HG03139 (cell line): ENCODE results near the gene REC8.

Experiments used
- ATAC-seq: cut with Tn5 transposase; IDR thresholded peaks from one replicate; pipeline ENCODE4 v1.9.1; 2021; ENCODE audit not compliant: unreplicated experiment

Gene REC8

DNA sequence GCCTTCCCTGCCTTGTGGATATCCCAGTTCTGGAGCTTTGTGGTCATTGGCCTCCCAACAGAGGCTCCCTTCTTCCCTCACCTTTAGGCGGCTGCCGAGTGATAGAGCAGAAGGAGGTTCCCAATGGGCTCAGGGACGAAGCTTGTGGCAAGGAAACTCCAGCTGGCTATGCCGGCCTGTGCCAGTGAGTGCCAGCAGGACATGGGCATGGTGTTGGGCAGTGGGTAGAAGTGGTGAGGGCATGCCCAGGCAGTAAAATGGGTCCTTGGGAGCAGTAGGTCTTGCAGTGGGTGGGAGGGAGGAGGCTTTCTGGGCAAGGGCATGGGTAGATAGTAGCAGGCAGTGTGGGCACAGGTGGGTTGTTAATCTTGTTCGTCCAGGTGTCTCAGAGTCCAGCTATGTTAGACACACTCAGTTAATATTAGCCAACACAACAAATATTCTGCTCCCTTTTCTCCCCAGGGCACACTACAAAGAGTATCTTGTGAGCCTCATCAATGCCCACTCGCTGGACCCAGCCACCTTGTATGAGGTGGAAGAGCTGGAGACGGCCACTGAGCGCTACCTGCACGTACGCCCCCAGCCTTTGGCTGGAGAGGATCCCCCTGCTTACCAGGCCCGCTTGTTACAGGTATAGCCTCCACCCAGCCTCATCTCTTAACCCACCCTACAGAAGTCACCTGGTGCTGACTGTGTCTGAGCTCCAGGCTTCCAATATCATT is 11.9 kb upstream of the REC8 start:
- no peak for ATAC-seq

DNA sequence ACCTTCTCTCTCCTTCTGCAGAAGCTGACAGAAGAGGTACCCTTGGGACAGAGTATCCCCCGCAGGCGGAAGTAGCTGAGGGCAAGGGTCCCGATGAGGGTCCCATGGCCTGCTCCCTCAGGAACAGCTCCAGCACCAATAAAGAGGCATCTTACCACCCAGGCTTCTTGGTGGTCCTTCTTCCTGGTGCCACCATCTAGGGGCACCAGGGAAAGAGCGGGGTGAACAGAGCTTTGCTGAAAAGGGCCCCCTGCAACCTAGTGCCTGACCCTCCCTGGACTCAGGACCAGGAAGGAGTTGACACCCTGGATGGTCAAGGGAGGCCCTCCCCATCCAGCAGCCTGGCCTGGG is 11.4 kb upstream of the REC8 start:
- ATAC-seq, result no peak

DNA sequence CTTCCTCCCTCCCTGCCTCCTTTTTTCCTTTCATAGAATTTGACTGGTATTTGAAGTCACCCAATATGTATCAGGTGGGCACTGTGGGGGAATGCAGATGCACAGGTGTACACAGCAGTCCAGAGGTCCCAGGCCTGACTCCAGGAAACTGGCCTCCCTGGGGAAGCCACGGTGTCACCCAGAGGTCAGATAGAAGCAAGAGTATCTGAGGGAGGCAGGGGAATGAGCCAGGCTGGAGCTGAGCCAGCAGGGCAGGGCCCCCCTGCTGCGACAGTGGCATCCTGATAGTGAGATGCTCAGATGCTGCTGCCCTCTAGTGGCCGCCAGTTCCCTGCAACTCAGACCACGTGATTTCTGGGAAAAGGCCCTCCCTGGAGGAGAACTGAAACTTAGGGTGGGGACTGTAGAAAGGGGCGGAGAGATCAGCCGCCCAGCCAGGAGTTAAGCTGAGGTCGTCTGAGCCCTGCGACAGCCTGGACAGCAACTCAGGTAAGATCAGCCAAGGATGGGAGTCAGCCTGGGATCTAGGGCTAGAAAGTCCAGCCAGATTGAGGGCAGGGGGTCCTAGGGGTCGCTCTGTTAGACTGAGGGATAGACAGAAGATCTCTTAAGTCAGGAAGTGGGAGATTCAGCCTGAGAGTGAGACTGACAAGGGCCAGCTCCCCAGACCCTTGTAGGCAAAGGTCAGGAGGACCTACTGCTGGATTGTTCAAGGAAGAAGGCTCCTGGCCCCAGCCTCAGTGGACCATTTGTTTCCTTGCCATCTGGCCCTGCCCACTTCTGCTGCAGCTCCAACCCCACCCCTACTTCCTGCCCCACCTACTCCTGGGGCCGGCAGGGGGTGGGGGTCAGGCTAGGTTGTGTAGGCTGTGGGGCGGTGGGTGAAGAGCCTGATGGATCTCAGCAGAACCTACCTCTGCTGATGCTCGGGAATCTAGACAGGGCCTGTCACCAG is 10.8 kb upstream of the REC8 start, which contains the start of gene IRF9:
IRF9 (plus strand) TSS at position 416 of the 955 bp plus-strand sequence. CDS start 880 bp downstream, outside the sequence.
- ATAC-seq, result peak; percentile 68

DNA sequence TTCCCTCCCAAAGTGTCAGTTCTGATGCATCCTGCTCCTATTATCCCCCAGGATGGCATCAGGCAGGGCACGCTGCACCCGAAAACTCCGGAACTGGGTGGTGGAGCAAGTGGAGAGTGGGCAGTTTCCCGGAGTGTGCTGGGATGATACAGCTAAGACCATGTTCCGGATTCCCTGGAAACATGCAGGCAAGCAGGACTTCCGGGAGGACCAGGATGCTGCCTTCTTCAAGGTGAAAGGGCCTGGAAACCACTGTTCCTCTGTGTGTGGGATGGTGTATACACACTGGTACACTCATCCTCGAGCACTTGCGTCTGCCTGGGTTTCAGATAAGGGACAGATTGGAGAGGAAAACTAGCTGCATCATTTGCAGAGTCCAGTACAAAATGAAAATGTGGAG is 9.8 kb upstream of the REC8 start:
- ATAC-seq, result no peak

DNA sequence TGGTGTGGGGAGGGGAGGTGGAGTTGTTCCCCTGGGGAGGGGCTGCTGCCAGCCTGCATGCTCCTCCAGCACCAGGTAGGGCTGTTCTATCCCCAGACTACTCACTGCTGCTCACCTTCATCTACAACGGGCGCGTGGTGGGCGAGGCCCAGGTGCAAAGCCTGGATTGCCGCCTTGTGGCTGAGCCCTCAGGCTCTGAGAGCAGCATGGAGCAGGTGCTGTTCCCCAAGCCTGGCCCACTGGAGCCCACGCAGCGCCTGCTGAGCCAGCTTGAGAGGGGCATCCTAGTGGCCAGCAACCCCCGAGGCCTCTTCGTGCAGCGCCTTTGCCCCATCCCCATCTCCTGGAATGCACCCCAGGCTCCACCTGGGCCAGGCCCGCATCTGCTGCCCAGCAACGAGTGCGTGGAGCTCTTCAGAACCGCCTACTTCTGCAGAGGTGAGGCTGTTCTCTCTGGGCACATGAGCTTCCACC is 7.3 kb upstream of the REC8 start:
- ATAC-seq, result no peak

DNA sequence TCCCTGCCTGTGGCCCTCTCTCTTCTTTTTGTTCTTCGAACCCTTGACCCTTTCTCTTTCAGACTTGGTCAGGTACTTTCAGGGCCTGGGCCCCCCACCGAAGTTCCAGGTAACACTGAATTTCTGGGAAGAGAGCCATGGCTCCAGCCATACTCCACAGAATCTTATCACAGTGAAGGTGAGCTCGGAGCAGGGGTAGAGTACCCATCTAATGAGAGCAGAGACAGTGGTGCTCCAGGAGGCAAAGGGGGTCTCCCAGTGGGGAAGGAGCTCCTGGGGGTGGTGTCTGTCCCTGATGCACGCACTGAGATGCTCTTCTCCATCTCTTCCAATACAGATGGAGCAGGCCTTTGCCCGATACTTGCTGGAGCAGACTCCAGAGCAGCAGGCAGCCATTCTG is 6.1 kb upstream of the REC8 start:
- no peak for ATAC-seq

DNA sequence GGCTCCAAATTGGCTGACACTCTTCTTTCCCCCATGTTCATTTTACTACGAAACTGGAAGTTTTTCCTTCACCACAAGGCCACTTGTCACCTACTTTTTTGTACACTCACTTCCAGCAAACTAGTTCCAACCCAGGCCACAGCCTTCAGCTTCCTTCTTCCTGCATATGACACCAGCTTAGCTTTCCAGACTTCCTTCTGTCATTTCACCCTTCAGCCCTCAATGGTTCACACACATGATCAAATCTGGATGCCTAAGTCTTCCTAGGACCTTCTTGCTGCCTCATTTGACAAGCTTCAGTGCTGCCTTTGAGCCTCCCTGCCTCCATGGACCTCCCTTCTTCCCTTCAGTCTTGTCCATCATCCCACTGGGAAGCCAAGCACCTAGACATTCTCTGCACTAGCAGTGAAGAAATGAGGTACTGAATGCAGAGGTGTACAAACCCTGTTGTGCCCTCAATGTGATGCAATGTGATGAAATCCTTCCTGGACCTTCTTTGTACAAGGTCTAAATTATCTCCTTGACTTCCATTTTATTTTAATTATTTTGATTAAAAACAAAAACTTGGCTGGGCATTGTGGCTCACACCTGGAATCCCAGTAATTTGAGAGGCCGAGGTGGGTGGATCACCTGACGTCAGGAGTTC is 4.3 kb upstream of the REC8 start:
- no peak for ATAC-seq

DNA sequence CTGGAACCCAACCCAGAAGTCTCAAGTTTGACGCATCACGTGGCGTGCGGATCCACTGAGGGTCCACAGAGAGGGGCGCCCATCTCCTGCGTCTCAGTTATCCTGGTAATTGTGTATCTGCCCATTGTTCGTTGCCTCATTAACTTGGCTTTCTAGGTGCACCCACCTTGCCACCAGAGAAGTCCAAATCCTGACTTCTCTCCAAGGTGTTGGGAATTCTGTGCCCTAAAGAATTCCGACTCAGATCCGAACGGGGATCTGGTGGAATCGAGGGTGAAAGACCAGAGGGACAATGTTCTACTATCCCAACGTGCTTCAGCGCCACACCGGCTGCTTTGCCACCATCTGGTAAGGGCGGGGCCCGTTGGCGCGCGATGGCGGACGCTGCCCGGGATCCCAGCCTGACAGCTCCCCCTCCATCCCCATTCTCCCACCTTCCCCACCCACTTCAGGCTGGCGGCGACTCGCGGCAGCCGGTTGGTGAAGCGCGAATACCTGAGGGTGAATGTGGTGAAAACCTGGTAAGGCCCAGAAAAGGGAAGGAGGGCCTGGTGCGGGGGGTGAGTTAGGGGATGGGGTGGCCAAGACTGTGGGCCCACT is 481 bp downstream of the REC8 start:
- ATAC-seq, result no peak

DNA sequence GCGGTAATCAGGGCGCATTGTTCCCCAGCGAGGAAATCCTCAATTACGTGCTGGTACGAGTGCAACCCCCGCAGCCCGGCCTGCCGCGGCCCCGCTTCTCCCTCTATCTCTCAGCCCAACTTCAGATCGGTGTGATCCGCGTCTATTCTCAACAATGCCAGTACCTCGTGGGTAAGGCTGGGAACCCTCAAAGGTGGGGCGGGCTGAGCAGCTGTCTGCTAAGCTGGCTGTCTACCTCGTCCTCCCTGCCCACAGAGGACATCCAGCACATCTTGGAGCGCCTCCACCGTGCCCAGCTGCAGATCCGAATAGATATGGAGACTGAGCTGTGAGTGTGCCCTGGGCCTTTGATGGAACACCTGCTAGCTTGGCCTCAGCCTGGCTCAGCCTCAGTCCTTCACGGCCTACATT is 996 bp downstream of the REC8 start:
- ATAC-seq, result no peak

DNA sequence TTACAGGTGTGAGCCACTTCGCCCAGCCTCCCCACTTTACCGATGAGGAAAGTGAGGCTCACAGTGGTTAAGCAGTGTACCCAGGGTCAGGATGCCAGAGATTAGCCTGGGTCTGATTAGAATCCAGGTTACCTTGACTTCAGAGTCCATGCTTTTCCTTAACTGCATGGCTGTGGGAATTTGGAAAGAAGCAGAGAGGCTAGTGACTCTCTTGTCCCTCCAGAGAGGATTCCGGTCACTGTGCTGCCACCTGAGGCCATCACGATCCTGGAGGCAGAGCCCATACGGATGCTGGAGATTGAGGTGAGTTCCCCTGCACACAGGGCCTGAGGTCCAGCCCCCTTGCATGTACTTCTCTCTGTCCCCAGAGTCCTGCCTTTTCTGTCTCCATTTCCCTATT is 4.7 kb downstream of the REC8 start:
- ATAC-seq, result no peak

DNA sequence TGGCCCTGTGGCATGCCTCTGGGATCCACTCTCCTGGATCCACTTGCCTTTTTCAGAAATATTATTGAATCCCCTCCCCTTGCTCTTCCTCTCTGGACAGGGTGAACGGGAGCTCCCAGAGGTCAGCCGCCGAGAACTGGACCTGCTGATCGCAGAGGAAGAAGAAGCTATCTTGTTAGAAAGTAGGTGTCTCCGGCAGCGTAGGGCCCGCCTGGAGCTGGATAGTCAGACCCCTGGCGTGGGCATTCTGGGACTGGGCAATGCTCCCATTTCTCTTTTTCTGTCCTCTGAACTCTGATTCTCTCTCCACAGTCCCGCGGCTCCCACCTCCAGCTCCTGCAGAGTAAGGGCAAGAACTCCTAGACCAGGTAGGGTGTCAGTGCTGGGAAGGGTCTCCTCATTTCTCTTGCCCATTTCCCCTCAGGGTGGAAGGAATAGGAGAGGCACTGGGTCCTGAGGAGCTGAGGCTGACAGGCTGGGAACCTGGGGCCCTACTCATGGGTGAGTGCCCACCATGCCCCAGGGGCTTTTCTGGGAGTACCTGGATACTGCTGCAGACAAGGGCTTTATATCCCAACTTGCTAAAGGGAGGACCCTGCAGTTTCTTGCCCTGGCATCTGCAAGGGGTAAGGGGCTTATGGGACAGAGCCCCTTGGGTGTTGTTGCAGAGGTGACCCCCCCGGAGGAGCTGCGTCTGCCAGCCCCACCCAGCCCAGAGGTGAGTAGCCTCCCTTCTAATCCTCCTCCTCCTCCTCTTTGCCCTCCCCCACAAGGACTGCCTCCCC is 5.4 kb downstream of the REC8 start:
- no peak for ATAC-seq

DNA sequence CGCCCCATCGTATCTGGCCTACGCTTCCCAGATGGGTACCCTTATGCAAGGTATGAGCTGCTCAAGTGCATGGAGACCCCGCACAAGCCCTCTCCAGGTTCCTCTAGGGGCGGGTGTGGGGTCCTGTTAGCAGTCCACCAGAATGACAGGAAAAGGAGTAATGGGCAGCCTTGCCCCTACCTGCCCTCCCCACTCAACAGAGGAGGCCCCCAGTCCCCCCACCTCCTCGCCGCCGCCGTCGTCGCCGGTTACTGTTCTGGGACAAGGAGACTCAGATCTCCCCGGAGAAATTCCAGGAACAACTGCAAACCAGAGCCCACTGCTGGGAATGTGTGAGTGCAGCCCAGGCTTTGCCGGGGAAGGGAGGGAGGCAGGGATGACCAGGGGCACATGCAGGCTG is 6.0 kb downstream of the REC8 start:
- no peak for ATAC-seq

DNA sequence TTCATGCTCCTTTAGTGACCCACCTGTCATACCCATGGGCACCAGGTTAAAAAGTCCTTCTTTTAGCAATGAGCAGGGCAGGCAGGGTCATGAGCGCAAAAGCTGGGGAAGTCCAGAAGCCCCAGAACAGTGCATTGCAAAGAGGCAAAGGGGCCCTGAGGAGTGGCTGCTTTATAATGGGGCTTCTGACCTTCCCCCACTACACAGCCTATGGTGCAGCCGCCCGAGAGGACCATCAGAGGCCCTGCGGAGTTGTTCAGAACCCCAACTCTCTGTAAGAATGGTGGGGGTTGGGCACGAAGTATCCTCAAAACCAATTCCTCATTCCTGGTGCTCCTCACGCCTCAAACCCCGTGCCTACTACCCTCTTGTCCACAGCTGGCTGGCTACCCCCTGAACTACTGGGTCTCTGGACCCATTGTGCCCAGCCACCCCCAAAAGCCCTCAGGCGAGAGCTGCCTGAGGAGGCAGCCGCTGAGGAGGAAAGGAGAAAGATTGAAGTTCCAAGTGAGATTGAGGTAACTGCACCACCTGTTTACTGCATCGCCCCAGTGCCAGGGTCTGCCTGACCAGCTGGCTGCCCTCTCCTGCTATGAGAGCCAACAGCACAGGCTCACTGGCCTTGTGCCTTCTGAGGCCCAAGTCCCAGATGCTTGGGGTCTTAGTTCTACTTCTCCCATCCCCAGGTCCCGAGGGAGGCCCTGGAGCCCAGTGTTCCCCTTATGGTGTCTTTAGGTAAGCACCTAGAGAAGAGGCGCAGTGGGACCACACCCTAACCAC is 6.7 kb downstream of the REC8 start:
- no peak for ATAC-seq

DNA sequence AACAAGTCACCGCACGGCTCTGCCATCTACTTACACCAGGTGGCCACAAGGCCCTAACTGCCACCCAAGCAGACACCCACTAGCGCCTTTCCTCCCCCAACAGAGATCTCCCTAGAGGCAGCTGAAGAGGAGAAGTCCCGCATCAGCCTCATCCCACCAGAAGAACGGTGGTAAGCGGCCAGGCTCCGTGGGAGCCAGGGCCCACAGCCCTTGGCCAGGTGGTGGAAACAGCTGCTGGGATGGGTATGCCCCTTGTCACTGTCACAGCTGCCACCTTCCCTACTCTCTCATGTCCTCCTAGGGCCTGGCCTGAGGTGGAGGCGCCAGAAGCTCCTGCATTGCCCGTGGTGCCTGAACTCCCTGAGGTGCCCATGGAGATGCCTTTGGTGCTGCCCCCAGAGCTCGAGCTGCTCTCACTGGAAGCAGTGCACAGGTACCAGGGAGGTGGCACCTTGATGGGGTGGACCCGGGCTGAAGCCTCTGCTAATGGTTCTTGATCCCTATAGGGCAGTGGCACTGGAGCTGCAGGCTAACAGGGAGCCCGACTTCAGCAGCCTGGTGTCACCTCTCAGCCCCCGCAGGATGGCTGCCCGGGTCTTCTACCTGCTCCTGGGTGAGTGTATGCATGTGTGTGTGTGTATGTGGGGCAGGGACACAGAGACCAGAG is 7.5 kb downstream of the REC8 start:
- no peak for ATAC-seq

DNA sequence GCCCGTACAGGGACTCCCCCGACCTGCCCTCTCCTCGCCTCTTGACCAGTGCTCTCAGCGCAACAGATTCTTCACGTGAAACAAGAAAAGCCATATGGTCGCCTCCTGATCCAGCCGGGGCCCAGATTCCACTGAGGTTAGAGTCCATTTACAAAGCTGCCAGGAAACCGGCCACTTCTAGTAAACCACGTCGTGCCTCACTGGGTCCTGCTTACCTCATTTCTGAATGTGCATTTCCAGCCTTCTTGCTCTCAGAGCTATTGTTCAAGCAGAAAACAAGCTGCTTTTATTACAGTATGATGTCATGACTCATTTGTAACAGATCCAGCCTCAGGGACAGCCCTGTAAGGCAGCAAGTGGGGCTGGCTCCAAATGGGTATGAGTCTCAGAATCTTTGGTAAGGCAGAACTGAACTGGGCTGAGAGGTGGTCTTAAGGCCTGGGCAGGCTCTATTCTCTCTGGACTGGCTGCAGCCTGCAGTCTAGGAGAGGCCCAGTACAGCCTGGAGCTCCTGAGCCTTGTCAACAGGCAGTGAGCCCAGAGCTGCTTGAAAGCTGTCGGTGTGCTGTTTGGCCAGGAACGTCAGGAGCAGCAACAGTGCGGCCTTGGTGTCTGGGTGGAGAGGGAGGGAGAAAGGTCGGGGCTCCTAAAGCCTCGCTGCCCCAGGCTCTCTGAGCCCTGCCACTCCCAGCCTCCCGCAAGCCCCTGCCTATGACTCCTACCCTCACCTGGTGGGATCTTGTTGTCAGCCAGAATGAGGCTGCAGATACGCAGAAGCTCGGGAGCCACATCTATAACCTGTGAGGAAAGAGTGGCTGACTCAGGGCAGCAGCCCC is 8.3 kb downstream of the REC8 start:
- ATAC-seq, result no peak

DNA sequence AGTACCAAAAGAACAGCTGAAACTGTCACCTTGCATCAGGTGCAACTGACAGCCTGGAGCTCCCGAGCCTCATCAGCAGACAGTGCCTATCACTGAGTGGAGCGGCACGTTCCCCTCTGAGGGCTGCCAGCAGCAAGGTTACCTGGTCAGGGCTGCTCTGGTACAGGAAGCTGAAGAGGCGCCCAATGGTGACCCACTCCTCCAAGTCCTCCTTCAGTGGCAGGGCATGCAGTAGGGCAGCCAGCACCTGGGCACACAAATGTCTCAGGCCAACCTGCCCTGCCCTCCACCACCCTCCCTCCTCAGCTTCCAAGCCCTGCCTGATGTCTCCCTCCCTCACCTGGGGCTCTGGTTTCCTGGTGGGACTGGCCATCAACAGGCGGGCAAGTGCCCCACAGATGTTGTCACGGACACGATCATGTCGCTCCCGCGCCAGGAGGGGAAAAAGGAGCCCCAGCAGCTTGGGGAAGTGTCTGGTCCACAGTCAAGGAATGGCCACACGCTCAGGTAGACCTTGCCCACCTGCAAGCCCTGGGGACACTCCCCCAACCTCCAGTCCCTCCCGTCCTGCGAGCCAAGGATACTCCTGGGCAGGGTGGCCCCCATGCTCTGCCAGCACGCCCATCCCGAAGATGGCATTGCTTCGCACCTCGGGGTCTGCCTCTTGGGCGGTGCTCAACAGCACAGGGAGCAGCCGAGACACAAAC is 9.6 kb downstream of the REC8 start:
- ATAC-seq, result no peak

DNA sequence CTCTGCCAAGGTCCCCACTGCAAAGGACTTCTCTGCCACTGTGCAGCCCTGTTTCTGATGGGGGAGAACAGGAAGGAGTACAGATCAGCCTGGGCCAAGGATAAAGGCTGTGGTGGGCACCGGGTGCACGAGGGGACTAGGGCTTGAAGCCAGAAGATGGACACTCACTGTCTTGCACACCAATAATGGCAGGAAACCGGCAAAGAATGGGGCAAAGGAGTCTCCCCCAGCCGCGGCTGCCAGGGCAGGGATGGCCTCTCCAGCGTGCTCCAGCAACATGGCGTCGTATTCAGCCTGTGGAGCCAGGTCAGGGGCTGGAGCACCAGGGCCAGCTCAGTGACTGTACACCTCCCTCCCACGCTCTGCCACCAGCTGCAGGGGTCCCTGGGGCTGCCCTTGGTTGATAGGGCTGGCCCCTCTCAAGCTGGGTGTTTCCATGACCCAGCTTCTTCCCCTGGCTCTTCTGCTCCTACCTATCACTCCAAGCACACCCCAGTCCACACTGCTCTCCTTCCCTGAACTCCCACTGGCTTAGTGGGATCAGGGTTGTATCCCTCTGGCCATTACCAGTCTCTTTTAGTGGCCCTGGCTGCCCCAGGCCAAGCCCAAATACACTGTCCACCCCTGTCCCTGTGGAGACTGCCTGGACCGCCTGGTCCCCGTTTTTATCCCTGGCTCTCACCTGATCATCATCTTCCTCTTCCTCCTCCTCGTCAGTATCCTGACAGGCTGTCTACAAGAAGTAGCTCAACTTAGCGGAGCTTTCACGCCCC is 10.4 kb downstream of the REC8 start:
- no peak for ATAC-seq
